HG03103 (cell line): ENCODE data around the gene KPNA1.
"Not testable (repeated sequence)": the region's sequence is repeated elsewhere in the genome, so short reads cannot be mapped to it uniquely, and the experiment has no call there.

Experiments
- ATAC-seq: cut with Tn5 transposase; IDR thresholded peaks from one replicate; pipeline ENCODE4 v1.9.1; 2021; ENCODE audit warnings: low read depth; ENCODE audit not compliant: unreplicated experiment

Gene KPNA1

GRCh38 chr3:122523317-122523716 lies 8.6 kb upstream of the KPNA1 start:
- ATAC-seq, result no peak

GRCh38 chr3:122520861-122521260 lies 6.1 kb upstream of the KPNA1 start:
- ATAC-seq, result no peak

- no peak for ATAC-seq
Measured at GRCh38 chr3:122519693-122520092, 5.0 kb upstream of the KPNA1 start.

DNA sequence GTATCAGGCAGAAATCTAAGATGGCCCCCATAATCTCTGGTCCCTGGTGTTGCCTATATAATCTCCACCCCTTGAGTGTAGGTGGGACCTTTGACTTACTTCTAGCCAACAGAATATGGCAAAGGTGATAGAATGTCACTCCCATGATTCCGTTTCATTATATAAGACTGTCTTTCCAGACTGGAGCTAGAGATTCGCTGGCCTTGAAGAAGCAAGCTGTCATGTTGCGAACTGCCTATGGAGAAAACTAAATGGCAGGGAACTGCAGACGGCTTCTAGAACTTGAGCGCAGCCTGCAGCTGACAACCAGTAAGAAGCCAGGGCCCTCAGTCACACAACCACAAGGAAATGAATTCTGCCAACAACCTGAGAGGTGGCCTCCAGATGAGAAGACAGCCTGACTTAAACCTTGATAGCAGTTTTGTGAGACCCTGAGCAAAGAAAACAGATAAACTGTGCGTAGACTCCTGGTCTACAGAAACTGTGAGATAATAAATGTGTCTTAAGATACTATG lies 2.2 kb upstream of the KPNA1 start:
- ATAC-seq, result no peak

- no peak for ATAC-seq
Measured at GRCh38 chr3:122515870-122516269, 1.1 kb upstream of the KPNA1 start.

DNA sequence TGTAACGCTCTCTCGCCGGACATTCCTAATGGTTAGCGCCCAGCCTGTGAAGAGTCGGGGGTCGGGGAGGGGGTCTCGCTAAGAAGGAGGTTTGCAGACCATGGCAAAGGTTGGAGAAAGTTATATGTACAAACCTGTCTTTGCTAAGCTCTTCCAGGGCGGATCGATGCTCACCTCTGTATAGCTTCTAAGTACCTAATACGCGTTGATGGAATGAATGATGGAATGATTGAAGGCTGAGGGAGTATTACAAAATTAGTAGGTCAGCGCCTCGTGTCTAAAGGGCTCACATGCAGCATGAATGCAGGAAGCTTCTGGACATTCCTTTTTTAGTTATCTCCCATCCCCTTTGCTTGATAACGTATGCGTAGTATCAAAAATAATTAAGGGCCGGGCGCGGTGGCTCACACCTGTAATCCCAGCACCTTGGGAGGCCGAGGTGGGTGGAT lies 305 bp upstream of the KPNA1 start:
- ATAC-seq, result no peak

DNA sequence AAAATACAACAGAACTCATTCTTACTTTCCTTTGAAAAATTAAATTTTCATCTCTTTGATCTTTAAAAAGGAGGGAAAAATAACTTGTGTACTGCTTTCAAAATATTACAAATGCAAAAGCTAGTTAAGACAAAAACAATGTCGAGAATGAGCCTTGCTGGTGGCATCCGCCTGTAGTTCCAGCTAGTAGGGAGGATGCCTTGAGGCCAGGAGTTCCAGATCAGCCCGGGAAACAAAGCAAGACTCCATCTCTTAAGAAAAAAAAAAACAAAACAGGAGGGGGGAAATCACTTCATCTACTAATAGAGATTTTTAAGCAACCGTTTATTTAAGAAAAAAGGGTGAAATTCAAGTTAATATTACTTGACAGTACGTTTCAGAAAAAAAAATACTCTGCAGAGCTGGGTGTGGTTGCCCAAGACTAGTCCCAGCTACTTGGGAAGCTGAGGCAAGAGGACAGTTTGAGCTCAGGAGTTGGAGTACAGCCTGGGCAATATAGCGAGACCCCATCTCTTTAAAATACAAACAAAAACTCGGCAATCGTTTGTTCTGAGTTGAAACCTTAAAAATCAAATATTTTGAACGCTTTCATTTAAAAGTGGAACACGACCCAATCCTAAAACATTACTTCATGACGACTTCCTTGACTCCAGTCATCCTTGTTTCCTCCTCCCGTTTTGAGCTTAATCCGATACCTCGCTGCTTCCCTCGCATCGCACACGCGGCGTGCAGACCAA lies 1.2 kb downstream of the KPNA1 start:
- ATAC-seq, result no peak

GRCh38 chr3:122512284-122512683 lies 2.5 kb downstream of the KPNA1 start:
- ATAC-seq, result no peak

DNA sequence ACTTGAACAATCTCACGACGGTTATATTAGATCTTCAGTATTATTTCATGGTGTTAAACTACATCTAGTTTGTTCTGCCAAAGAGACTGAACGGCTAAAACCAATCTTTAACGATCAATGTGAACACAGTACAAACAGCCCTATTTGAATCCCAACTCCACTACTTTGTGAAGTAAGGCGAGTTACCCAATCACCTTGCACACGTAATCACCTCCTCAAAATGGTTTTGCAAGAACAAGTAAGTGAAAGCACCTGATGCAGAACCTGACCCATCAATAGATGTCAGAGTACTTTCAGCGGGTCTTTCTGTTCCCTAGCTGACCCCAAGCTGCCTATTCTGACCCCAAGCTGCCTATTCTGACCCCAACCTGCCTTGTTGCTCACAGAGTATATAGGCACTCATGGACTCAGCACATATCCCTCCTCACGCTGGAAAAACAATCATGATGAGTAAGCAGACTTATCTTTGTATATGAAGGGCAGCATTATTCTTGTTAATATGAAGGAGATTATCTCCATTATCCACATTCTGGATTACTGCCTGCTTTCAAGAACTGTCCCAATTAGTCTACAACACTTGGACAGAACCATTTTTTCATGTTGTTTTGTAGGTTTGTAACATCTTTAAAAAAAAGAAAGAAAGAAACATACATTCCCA lies 3.7 kb downstream of the KPNA1 start:
- ATAC-seq, result no peak

GRCh38 chr3:122508944-122509343 lies 5.8 kb downstream of the KPNA1 start:
- not testable (repeated sequence) for ATAC-seq

GRCh38 chr3:122508135-122508914 lies 6.4 kb downstream of the KPNA1 start:
- ATAC-seq, result no peak

DNA sequence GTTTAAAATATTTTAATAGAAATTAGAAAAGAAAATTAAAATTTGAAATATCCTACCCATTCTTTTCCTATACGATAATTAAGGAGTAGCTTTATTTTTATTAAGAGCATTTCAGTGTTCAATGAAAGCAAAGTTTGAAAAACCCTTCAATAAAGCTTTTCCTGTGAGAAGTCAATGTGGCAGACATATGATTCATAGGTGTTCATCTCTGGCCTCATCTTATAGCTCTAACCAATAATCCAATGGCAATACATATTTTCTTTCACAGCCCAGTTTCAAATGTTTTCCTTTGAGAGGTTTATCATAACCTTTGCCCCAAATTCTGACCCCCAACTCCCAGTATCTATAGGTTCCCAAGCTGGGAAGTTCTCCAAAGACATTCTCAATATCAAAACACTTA lies 8.3 kb downstream of the KPNA1 start:
- ATAC-seq, result no peak

GRCh38 chr3:122505676-122506075 lies 9.1 kb downstream of the KPNA1 start:
- ATAC-seq, result no peak

DNA sequence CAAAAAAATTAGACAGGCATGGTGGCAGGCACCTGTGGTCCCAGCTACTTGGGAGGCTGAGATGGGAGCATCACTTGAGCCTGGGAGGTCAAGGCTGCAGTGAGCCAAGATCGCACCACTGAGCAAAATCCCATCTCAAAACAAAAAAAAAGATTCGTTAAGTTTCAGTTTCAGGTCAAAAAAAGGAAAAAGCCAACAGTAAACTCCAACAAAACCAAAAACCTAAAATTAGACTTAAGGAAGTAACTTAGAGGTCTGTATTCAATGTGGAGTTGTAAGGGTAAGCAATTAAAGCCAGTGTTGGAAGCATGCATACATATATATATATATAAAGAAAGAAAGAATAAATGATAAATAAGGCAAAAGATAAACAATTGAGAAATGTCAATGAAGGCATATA lies 11.8 kb downstream of the KPNA1 start:
- ATAC-seq, result no peak

DNA sequence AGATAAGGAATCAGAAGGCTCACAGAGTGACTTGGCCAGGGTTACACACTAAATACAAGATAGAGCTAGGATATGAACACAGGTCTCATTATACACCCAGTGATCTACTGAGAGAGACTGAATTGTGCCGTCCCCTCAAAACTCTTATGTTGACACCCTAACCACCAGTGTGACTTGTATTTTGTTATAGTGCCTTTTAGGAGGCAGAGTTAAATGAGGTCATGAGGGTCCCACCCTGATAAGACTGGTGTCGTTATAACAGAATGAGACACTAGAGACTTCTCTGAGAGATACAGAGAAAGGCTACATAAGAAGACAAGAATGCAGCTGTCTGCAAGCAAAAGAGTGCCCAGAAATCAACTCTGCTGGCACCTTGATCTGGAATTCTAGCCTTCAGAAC lies 12.6 kb downstream of the KPNA1 start:
- no peak for ATAC-seq

DNA sequence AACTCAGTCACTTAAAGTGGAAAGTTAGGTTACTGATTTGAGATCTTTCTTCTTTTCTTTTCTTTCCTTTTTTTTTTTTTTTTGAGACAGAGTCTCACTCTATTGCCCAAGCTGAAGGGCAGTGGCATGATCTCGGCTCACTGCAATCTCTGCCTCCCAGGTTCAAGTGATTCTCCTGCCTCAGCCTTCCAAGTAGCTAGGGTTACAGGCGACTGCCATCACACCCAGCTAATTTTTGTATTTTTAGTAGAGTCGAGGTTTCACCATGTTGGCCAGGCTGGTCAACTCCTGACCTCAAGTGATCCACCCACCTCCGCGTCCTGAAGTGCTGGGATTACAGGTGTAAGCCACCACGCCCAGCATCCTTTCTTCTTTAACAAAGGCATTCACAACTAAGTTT lies 13.8 kb downstream of the KPNA1 start:
- ATAC-seq, result not testable (repeated sequence)

DNA sequence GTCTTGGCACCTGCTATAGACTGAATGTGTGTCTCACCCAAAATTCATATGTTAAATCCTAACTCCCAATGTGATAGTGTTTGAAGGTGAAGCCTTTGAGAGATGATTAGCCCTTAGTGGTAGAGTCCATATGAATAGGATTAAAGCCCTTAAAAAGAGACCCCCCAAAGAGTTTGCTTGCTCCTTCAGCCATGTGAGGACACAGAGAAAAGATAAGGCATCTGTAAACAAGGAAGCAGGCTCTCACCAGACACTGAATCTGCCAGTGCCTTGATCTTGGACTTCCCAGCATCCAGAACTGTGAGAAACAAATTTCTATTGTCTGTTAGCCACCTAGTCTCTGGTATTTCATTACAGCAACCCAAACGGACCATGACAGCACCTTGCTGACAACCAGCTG lies 16.6 kb downstream of the KPNA1 start:
- ATAC-seq, result no peak

- peak; percentile 82 for ATAC-seq
Measured at GRCh38 chr3:122497425-122497824, 17.3 kb downstream of the KPNA1 start.

GRCh38 chr3:122496508-122496907 lies 18.2 kb downstream of the KPNA1 start:
- no peak for ATAC-seq

DNA sequence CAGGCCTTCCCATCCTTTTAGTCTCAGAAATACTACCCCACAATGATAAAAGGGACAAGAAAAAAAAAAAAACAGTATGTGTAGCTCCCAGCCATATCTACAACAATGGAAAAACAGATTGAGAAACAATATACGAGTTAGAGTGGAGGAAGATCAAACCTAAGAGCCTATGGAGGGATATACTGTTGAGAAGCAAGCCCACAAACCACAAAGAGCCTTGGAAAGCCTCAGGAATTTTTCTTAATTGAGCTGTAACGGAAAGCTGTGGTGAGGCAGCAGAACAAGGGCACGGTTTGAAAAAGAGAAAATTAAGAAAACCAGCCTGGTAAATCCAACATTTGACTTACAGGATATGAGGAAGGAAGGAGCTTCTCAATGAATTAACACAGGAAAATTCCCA lies 21.4 kb downstream of the KPNA1 start:
- no peak for ATAC-seq

DNA sequence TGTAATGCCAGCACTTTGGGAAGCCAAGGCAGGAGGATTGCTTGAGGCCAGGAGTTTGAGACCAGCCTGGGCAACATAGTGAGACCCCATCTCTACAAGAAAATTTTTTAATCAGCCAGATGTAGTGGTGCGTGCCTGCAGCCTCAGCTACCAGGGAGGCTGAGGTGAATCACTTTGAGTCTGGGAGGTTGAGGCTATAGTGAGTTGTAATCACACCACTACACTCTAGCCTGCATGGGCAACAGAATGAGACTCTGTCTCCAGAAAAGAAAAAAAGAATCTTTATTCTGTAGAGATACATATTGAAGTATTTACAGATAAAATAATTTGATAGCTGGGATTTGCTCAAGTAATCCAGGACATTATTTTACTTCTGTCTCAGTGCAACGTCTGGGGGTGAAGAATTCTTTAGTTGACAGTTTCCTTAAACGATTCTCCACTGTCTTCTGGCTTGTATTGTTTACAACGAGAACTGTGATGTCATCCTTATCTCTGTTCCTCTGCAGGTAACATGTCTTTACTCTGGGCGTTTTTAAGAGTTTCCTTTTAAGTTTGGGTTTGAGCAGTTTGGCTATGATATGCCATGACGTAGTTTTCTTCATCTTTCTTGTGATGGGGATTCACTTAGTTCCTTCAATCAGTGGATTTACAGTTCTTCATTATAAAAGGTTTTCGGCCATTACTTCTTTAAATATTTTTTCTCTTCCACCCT lies 26.3 kb downstream of the KPNA1 start:
- ATAC-seq, result no peak
